ENCODE measurements around the gene UMODL1.
"Not testable (repeated sequence)": the region's sequence is repeated elsewhere in the genome, so short reads cannot be mapped to it uniquely, and the experiment has no call there.

The UMODL1 gene

DNA sequence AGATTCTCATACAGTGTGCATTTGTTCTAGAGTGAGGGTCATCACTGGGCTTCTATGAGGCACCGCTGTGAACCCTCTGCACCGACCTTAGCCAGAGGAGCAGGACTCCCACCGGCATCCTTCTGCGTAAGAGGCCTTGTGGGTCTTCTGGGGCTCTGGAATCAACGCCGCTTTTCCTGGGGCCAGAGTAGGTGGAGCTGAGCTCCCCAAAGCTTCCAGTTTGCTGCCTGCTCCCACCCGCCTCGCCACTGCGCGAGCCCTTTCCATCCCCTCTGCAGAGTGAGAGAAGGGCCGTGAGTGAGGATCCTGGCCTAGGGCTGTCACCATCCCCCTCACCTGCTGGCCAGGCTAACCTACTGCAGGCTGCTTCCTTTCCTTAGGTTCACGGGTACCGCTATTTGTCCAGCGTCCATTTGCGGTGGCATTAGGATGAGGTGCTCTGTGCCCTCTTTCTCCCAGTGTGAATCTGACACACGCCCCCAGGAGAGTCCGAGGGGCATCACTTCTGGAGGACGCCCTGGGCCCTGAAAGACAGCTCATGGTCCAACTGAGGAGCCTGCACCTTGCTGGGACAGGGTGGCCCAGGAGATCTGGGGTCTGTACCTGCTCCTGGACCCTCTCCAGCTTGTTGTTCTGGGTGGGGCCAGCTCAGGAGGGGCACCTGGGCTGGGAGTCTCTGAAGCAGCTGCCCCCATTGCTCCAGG lies 36.2 kb downstream of the UMODL1 start:
- no peak overlapping the region for H3K27ac ChIP-seq
- H3K4me3 ChIP-seq: no peak overlapping the region

DNA sequence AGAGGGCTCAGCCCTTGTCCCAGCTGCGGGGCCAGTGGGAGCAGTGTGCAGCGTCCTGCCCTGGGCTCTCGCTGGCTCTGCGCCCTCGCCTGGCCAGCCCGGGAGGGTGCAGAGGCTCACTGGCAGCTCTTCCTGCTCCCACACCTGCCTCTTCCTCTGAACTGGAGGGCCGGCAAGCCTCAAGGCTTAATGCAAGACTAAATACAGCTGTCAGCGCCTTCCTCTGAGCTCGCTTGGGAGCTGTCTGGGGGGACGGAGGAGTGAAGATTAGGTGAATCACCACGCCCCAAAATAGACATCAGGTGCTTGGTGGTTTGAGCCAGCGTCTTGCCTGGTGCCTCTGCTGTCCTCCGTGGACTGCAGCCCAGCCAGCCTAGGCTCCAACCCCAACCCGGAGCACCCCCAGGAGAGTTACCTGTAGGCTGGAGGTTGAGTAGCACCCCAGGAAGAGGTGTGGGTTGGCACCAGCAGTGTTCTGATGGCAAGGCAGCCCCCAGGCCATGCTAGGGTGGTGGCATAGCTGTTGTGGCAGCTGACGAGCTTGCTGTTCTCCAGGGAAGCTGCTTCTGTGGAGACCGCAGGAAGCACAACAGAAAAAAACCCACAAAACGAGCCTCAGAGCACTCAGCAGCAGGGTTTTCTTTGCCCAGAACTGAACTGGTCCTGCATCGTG lies 36.9 kb downstream of the UMODL1 start:
- Histone ChIP-seq H3K27ac (no peak overlapping the region), H3K4me3 (no peak overlapping the region)

DNA sequence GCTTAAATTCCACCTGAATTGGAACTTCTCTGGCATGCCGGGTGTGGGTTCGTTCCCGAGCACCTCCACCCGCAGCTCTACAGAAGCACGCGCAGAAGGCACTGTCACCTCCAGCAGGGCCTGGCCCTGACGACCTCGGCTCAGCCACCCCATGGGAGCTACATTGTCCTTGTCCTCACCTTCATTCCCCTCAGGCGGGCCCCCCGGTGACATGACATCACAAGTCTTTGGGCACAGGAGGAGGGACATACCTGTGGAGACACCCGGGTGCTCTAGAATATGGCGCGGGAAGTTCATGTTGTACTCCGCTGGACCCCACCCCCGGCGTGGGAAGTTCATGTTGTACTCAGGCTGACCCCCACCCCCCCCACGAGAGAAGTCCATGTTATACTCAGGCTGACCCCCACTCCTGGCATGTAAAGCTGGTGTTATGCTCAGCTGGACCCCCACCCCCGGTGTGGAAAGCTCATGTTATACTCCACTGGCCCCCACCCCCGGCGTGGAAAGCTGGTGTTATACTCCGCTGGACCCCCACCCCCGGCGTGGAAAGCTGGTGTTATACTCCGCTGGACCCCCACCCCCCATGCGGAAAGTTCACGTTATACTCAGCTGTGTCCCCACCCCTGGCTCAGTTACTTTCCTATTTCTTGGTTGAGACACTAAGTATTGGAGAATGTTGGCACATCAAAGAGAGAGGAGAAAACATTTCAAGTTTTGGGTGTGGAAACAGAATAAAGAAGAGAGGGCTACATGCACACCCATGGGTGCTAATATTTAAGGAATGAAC lies 37.6 kb downstream of the UMODL1 start:
- no peak overlapping the region for H3K4me3 ChIP-seq
- no peak overlapping the region for H3K27ac ChIP-seq

DNA sequence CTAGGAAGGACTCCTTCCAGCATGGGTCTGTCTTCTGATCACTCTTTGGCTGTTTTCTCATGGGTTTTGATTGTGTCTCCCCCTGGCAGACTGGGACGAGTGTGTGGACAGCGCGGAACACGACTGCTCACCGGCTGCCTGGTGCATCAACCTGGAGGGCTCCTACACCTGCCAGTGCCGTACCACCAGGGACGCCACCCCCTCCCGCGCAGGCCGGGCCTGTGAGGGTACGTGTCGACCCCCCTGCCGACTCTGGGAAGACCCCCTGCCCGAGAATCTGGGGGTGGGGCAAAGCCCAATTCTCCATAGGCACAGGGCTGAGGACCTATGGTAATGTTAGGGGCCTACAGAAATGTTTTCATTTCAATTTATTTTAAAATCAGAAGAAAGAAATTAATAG lies 38.4 kb downstream of the UMODL1 start:
- no peak overlapping the region for H3K27ac ChIP-seq
- H3K4me3 ChIP-seq: no peak overlapping the region

DNA sequence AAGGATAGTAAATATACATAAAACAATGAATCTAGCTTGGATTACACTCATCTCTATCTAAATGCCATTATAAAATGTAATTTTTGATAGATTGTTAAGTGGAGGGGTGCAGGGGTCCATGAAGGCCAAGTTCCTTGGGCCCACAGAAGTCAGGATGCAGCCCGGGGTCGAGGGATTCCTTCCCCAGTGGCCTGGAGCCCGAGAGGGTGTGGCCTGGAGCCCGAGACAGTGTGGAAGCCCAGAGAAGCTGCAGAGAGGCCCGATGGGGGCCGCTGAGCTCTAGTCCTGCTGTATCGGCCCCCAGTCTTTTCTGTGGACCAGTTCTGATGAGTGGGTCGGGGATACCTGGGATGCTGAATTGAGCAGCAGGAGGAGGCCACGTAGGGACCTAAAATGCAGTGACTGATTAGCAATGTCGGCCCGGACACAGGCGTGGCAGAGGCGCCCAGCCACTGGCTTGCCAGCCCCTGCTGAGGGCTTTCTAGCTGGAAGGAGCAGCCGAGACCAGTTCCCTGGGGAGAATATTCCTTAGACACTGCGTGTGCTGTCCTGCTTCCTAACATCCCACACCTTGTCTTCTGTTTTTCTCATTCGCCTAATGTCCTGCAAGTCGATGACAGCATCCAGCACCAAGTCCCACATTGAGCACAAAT lies 38.9 kb downstream of the UMODL1 start:
- H3K27ac ChIP-seq: no peak overlapping the region
- no peak overlapping the region for H3K4me3 ChIP-seq

DNA sequence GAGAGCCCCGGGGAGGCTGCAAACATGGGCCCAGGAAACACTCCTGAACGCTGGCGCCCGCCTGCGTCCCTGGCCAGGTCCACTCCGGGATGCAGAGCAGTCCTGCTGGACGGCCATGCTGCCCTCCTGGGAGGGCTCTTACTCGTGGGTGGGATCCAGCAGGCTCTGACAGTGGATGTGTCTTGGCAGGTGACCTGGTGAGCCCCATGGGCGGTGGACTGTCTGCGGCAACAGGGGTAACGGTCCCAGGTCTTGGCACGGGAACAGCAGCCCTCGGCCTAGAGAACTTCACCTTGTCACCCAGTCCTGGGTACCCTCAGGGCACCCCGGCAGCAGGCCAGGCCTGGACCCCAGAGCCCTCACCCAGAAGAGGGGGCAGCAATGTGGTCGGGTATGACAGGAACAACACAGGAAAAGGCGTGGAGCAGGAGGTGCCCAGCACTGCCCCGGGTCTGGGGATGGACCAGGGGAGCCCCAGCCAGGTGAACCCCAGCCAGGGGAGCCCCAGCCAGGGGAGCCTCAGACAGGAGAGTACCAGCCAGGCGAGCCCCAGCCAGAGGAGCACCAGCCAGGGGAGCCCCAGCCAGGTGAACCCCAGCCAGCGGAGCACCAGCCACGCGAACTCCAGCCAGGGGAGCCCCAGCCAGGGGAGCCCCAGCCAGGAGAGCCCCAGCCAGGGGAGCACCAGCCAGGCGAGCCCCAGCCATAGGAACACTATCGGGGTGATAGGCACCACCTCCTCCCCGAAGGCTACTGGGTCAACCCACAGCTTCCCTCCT lies 39.8 kb downstream of the UMODL1 start:
- no peak overlapping the region for H3K27ac ChIP-seq
- no peak overlapping the region for H3K4me3 ChIP-seq

DNA sequence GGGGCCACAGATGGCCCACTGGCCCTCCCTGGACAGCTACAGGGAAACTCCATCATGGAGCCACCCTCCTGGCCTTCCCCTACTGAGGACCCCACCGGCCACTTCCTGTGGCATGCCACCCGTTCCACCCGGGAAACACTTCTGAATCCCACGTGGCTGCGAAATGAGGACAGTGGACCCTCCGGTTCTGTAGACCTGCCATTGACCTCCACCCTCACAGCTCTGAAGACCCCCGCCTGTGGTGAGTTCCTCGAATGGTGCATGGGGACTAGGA lies 40.3 kb downstream of the UMODL1 start:
- Histone ChIP-seq H3K27ac (no peak overlapping the region), H3K4me3 (no peak overlapping the region)

DNA sequence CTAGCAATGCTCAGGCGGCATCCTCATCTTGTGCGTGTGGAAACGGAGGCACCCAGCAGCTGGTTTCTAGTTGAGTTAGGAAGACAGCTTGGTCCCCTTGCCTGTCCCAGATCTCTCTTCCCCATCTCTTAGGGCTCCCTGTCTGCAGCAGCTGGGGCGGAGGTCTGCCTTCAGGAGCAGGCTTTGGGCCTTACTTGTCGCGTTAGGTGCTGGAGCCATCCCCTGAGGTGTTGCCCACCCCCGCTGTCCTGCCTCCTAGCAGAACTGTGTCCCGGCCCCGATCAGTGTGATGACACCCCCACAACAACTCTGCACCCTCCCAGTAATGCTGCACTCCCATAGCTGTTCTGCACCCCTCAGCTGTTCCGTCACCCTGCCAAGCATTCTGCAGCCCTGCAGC lies 40.7 kb downstream of the UMODL1 start:
- Histone ChIP-seq H3K4me3 (no peak overlapping the region), H3K27ac (no peak overlapping the region)

DNA sequence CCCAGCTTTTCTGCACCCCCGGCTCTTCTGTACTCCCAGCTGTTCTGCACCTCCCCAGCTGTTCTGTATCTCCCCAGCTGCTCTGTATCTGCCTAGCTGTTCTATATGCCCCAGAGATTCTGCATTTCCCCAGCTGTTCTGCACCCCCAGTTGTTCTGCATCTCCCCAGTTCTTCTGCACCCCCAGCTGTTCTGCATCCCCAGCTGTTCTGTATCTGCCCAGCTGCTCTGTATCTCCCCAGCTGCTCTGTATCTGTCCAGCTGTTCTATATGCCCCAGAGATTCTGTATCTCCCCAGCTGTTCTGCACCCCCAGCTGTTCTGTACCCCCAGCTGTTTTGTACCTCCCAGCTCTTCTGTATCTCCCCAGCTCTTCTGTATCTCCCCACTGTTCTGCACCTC lies 41.1 kb downstream of the UMODL1 start:
- H3K4me3 ChIP-seq: no peak overlapping the region

DNA sequence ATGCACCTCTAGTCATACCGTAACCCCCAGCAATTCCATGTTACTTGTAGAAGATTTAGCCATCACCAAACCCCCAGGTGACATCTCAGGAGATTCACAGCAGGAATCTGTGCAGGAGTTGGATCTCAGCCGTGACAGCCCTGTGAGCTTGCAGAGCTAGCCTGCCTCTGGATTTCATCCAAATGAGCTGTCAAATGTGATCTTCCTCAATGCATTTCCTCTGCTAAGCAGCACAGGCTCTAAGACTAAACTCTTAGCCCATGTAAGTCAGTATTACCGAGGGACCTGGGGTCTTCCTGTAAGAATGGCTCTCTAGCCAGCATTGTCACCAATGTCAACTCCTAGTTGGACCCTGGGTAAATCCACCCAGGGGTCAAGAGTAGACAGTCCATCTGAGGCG lies 41.7 kb downstream of the UMODL1 start:
- no peak overlapping the region for H3K4me3 ChIP-seq
- no peak overlapping the region for H3K27ac ChIP-seq

More for the DNA sequence above, 41.1 kb downstream of the UMODL1 start:
- no peak overlapping the region for H3K27ac ChIP-seq

DNA sequence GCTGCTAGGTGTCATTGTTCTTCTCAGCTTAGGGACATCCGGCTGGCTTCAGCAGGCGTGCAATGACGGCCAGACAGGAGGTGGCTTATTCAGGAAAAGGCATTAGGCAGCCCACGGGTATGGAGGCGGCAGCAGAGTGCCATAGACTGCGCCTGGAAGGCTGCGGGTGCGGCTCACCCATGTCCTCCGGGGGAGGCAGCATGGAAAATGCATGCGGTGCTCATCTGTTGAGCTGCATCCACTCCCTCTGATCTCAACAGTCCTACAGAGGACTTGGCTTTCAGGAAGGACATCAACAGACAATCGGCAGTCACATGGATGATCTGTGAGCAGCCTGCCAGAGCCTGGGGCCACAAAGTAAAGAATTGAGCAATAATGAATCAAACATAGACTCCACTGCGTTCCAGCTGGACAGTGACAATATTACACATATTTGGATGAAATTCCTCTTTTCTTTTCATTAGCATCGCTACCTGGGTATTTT lies 42.9 kb downstream of the UMODL1 start:
- Histone ChIP-seq H3K27ac (peak overlapping the region in 1 of 21 experiments; percentile 18), H3K4me3 (no peak overlapping the region)

DNA sequence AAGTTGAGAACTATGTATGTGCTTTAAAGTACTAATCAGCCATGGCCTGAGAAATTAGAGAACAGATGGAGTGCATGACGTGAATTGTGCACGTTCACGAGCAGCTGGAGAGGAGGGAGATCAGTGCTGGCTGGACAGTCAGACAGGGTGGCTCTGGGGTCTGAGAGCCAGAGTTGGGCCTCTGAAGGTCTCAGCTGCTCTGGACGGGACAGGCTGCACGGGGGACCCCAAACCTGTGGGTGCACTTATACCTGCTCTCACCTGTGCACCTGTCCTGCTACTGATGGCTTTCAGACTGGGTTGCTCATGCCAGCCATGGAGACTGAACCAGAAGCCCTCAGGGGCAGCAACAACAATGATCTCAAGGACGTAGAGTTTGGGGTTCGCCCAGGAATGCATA lies 43.5 kb downstream of the UMODL1 start:
- Histone ChIP-seq H3K27ac (no peak overlapping the region), H3K4me3 (no peak overlapping the region)

DNA sequence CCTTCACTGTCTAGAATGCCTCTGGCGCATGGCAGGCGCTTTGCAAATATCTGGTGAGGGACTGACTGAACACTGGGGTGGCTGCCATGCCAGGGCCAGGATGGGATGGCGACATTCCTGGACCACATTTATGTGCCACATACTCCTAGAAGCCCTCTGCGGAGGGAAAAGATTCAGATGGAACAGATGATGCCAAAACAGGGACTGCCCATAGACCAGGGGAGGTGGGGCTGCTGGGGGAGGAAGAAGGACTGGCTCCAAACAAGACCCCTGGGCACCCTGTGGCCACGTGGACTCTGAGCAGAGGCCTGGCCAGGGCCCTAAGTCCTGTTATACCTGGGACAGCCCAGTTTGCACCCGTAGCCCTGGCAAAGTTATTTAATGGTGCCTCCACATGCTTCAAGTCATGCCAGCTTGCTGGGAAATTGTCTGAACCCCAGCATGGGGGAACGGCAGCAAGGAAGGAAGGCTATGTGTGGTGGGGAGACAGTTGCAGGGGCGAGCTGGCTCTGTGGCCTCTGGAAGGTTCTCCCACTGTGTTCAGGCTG lies 44.1 kb downstream of the UMODL1 start:
- no peak overlapping the region for H3K27ac ChIP-seq
- H3K4me3 ChIP-seq: no peak overlapping the region

DNA sequence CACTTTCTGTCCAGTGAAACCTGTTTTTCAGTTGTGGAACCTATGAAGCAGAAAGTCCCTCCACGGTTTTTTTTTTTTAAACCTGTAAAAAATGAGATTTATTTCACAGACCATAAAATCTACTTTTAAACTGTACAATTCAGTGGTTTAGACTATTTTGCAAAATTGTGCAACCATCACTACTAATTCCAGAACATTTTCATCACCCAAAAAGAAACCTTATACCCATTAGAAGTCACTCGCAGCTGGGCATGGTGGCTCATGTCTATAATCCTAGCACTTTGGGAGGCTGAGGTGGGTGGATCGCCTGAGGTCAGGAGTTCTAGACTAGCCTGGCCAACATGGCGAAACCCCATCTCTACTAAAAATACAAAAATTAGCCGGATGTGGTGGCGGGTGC lies 45.4 kb downstream of the UMODL1 start:
- H3K27ac ChIP-seq: peak overlapping the region in 3 of 21 experiments; percentile 50 to 77 (median 51)

DNA sequence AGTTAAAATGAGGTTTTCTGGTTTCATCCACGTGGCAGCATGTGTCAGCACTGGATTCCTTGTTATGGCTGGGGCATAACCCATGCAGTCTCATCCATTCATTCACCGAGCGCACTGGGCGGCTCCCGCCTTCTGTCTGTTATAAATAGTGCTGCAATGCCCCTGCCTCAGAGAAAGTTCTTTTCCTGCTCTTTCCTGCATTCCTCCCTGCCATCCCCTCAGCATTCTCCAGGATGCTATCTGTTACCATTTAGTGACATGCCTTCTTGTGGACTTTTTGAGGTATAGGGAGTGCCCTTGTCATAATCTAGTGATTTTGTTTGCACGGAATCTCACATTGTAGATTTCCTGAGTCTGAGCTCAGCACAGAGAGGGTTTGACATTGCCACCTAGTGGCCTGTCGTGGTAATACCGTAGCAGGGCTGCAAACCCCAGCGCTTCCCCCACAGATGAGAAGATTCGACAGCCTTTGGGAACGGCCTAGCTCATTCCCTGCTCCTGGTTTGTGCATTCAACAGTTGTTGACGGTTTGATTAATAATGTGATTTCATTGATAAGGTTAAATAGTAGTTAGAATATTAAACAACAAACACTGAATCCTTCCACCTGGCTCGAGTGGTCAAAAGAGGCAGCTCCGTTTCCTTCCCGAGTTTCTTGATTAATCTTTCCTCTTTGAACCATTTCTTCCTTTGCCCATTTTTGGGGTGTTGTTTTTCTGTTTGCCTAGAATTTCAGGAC lies 46.3 kb downstream of the UMODL1 start:
- Histone ChIP-seq H3K27ac (peak overlapping the region in 3 of 21 experiments; percentile 50 to 77 (median 51)), H3K4me3 (no peak overlapping the region)

More for the DNA sequence above, 45.4 kb downstream of the UMODL1 start:
- not testable (repeated sequence) for H3K4me3 ChIP-seq

DNA sequence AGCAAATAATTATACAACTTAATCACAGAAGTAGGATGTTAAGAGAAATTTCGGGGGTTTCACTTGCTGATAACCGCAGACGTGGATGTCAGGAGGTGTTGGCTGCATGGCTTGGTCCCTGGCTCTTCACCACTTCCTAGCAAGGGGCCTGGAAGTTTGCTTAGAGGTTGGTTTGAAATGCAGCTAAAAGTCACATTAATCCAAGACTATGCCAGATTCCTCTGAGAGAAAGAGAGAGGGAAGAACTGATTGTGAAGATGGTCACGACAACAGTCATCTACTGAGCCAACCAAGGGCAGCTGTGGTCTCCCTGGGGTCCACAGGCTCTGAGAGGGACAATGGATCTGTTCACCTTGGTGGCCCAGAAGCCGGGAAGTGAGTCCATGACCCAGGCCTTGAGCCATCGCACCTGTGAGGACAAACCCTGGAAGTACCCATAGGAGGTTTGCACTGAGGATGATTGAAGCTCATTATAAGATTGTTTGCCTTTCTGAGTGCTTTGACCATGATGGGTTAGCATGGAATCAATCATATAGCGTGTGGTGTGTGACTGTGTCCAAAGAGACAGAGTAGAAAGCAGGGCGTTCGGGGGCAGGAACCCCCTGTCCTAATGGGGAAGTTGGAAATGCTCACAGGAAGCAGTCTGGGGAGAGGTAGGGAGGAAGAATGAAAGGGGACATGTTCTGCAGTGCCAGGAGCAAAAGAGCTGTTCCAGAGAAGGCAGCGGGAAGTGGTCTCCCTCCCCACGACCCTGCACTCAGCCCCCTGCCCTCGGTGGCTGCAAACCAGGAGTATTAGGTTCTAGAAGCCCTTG lies 47.1 kb downstream of the UMODL1 start:
- H3K4me3 ChIP-seq: no peak overlapping the region
- no peak overlapping the region for H3K27ac ChIP-seq

DNA sequence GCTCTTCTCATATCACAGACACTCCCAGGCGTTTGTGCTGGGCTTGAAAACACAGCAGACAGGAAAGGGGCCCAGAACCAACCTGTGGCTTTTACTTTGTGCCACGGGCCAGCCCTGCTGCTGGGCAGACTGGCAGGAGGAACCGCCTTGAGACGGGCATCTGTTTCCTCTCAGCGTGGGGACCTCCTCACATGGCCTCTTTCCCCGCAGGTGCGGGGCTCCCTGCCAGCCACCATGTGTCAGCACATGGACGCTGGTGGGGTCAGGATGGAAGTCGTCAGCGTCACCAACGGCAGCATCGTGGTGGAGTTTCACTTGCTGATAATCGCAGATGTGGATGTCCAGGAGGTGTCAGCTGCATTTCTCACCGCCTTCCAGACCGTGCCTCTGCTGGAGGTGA lies 47.8 kb downstream of the UMODL1 start:
- Histone ChIP-seq H3K27ac (no peak overlapping the region), H3K4me3 (no peak overlapping the region)

Measured in skin epidermis (tissue), 12 donors.